SK-N-SH (cell line): ENCODE measurements around the gene COL23A1.

Source experiments
- EP300 ChIP-seq, 2 experiments: IDR thresholded peaks; 2 replicates each; pipeline versions ENCODE4 v1.4.0 to v1.6.1; 2012; ENCODE audit warnings: borderline replicate concordance in 1 of 2, low read depth in 1 of 2, low read length in 1 of 2
- RAD21 ChIP-seq: IDR thresholded peaks from 2 replicates; pipeline ENCODE4 v1.6.1; 2012; ENCODE audit warnings: mild to moderate bottlenecking, low read length
- SMC3 ChIP-seq: IDR thresholded peaks from 2 replicates; pipeline ENCODE4 v1.6.1; 2012; ENCODE audit warnings: low read depth, low read length, improper control_type of control experiment
- TAF1 ChIP-seq: IDR thresholded peaks from 2 replicates; pipeline ENCODE4 v1.6.1; 2012; ENCODE audit warnings: low read depth, mild to moderate bottlenecking, low read length, moderate library complexity, borderline replicate concordance
- YY1 ChIP-seq: IDR thresholded peaks from 2 replicates; pipeline ENCODE4 v1.4.0; 2012; ENCODE audit warnings: low read depth, mild to moderate bottlenecking
- TF ChIP-seq, protein P1 (sequence below): IDR thresholded peaks from 2 replicates; pipeline ENCODE4 v1.6.1; 2012; ENCODE audit warnings: mild to moderate bottlenecking, low read depth, low read length, moderate library complexity
- TF ChIP-seq, protein P2 (sequence below): fragments of 200-600 bp; sonication (generic); IDR thresholded peaks from 2 replicates; pipeline ENCODE4 v1.6.1; 2017; ENCODE audit warnings: antibody characterized with exemption, mild to moderate bottlenecking, moderate library complexity
- TF ChIP-seq, protein P3 (sequence below): IDR thresholded peaks from 2 replicates; pipeline ENCODE4 v1.4.0; 2012; ENCODE audit warnings: low read depth, borderline replicate concordance

DNA sequence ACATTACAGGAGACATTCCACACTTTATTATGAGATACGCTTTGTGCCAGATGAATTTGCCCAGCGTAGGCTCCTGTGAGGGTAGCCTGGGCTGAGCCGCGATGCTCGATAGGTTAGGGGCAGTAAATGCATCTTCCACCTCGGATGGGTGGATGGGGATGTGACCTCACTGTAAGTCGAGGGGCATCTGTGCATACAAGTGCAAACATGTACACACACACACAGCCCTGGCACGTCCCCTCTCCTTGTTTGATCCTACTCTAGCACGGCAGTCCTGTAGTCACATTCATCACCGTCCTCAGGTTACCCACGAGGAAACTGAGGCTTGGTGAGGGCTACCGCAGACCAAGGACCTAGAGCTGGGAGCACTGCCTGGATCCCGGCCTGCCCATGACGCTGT, 166.8 kb downstream of the COL23A1 start:
- TF ChIP-seq, protein P1, sequence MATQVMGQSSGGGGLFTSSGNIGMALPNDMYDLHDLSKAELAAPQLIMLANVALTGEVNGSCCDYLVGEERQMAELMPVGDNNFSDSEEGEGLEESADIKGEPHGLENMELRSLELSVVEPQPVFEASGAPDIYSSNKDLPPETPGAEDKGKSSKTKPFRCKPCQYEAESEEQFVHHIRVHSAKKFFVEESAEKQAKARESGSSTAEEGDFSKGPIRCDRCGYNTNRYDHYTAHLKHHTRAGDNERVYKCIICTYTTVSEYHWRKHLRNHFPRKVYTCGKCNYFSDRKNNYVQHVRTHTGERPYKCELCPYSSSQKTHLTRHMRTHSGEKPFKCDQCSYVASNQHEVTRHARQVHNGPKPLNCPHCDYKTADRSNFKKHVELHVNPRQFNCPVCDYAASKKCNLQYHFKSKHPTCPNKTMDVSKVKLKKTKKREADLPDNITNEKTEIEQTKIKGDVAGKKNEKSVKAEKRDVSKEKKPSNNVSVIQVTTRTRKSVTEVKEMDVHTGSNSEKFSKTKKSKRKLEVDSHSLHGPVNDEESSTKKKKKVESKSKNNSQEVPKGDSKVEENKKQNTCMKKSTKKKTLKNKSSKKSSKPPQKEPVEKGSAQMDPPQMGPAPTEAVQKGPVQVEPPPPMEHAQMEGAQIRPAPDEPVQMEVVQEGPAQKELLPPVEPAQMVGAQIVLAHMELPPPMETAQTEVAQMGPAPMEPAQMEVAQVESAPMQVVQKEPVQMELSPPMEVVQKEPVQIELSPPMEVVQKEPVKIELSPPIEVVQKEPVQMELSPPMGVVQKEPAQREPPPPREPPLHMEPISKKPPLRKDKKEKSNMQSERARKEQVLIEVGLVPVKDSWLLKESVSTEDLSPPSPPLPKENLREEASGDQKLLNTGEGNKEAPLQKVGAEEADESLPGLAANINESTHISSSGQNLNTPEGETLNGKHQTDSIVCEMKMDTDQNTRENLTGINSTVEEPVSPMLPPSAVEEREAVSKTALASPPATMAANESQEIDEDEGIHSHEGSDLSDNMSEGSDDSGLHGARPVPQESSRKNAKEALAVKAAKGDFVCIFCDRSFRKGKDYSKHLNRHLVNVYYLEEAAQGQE, result no peak
- TF ChIP-seq, protein P2, sequence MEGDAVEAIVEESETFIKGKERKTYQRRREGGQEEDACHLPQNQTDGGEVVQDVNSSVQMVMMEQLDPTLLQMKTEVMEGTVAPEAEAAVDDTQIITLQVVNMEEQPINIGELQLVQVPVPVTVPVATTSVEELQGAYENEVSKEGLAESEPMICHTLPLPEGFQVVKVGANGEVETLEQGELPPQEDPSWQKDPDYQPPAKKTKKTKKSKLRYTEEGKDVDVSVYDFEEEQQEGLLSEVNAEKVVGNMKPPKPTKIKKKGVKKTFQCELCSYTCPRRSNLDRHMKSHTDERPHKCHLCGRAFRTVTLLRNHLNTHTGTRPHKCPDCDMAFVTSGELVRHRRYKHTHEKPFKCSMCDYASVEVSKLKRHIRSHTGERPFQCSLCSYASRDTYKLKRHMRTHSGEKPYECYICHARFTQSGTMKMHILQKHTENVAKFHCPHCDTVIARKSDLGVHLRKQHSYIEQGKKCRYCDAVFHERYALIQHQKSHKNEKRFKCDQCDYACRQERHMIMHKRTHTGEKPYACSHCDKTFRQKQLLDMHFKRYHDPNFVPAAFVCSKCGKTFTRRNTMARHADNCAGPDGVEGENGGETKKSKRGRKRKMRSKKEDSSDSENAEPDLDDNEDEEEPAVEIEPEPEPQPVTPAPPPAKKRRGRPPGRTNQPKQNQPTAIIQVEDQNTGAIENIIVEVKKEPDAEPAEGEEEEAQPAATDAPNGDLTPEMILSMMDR, result no peak
- TF ChIP-seq TAF1 (no peak), YY1 (no peak), SMC3 (no peak), EP300 (IDR thresholded peaks at IDR 0.05; ENCODE audit: borderline replicate concordance in 1 of 2, low read depth in 1 of 2, low read length in 1 of 2) (no peak), RAD21 (no peak)
- TF ChIP-seq, protein P3, sequence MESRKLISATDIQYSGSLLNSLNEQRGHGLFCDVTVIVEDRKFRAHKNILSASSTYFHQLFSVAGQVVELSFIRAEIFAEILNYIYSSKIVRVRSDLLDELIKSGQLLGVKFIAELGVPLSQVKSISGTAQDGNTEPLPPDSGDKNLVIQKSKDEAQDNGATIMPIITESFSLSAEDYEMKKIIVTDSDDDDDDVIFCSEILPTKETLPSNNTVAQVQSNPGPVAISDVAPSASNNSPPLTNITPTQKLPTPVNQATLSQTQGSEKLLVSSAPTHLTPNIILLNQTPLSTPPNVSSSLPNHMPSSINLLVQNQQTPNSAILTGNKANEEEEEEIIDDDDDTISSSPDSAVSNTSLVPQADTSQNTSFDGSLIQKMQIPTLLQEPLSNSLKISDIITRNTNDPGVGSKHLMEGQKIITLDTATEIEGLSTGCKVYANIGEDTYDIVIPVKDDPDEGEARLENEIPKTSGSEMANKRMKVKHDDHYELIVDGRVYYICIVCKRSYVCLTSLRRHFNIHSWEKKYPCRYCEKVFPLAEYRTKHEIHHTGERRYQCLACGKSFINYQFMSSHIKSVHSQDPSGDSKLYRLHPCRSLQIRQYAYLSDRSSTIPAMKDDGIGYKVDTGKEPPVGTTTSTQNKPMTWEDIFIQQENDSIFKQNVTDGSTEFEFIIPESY, result no peak
